HCT116 (cell line): Measurements from ENCODE around the gene DENND4B. TPM values are rescaled to one million over a fixed set of nuclear protein-coding genes. Genes with fewer than 3 reads are reported as not detected.
A peak's percentile ranks its signal among the peaks of the same experiment; 100 is the strongest.

Experiments used
- ATAC-seq: fragments of 200-7000 bp; cut with Tn5 transposase; 2 replicates; pipeline ENCODE4 v1.9.1; 2020; ENCODE audit warnings: mild to moderate bottlenecking, moderate library complexity
- BruUV-seq: library from RNA; stranded (reverse); fragments of 400-500 nt; replicated peaks from 2 replicates; lab custom pipeline; 2021; lab: Mats Ljungman, UMichigan
- CTCF ChIA-PET: fragments of 300-600 bp; sonication (Branson Sonifier 250); formaldehyde crosslinking; loops from one replicate; lab custom pipeline; 2021; ENCODE audit warnings: antibody characterized with exemption; lab: Charles Lee
- POLR2A ChIA-PET: fragments of 300-600, 350-600 bp; sonication (Branson Sonifier 250); formaldehyde crosslinking; loops from one replicate; lab custom pipeline; 2021; ENCODE audit warnings: antibody characterized with exemption; lab: Charles Lee
- RAD21 ChIA-PET, 2 experiments: fragments of 300-600 bp; sonication (Branson Sonifier 250); formaldehyde crosslinking; loops; one replicate each; lab custom pipeline; 2023; ENCODE audit warnings: low total read pairs in 2 of 2; ENCODE audit not compliant: uncharacterized antibody in 2 of 2, unreplicated experiment in 2 of 2, low non-redundant PET in 1 of 2; lab: Charles Lee
- DNase-seq: peaks from one replicate; pipeline ENCODE4 v3.0.0-alpha.2; 2010; ENCODE audit warnings: low read depth, low spot score
- H2AFZ ChIP-seq: fragments of 200-600 bp; shearing (Covaris generic), sonication (generic); 2 replicates; pipeline ENCODE4 v1.6.1; 2017; ENCODE audit warnings: low read depth, mixed run types, mixed read lengths, antibody characterized with exemption, low read length; ENCODE audit not compliant: poor library complexity, severe bottlenecking
- H3K27ac ChIP-seq: 2 replicates; pipeline ENCODE4 v1.5.1; 2012; ENCODE audit warnings: low read depth, low read length
- H3K27me3 ChIP-seq: fragments of 200-600 bp; sonication (generic); 2 replicates; pipeline ENCODE4 v1.6.1; 2016; ENCODE audit warnings: mixed run types, low read length, mixed read lengths; ENCODE audit not compliant: insufficient read depth
- H3K36me3 ChIP-seq, 2 experiments: fragments of 200-500 bp in 1 of 2; fragments of 200-600 bp in 1 of 2; sonication (Bioruptor generic) in 1 of 2; sonication (generic) in 1 of 2; 2 replicates each; pipeline versions ENCODE4 v1.5.1 to v1.6.1; 2014 to 2016; ENCODE audit warnings: low read length in 2 of 2, inconsistent platforms in 1 of 2, mixed read lengths in 1 of 2, mixed run types in 1 of 2; ENCODE audit not compliant: insufficient read depth in 2 of 2, control insufficient read depth in 1 of 2
- H3K4me1 ChIP-seq, 2 experiments: fragments of 200-600 bp in 1 of 2; sonication (generic) in 1 of 2; 2 replicates each; pipeline versions ENCODE4 v1.5.1 to v1.6.1; 2012 to 2017; ENCODE audit warnings: low read length in 2 of 2, inconsistent platforms in 1 of 2, mild to moderate bottlenecking in 1 of 2, mixed read lengths in 1 of 2, mixed run types in 1 of 2, moderate library complexity in 1 of 2; ENCODE audit not compliant: insufficient read depth in 2 of 2, control insufficient read depth in 1 of 2
- H3K4me2 ChIP-seq: fragments of 200-600 bp; sonication (generic); 2 replicates; pipeline ENCODE4 v1.6.1; 2017; ENCODE audit warnings: mixed run types, low read length, mixed read lengths
- H3K4me3 ChIP-seq, 2 experiments: fragments of 200-600 bp in 1 of 2; sonication (generic) in 1 of 2; replicated peaks in 1 of 2; 2 replicates each; pipeline ENCODE4 v1.5.1; 2011 to 2016; ENCODE audit warnings: low read length in 2 of 2, control low read depth in 1 of 2, low read depth in 1 of 2, mild to moderate bottlenecking in 1 of 2, mixed read lengths in 1 of 2, mixed run types in 1 of 2
- H3K79me2 ChIP-seq: fragments of 200-600 bp; sonication (generic); 2 replicates; pipeline ENCODE4 v1.6.1; 2017; ENCODE audit warnings: mild to moderate bottlenecking, mixed run types, low read length, moderate library complexity, mixed read lengths; ENCODE audit not compliant: insufficient read depth
- H3K9ac ChIP-seq: fragments of 200-600 bp; sonication (generic); 2 replicates; pipeline ENCODE4 v1.6.1; 2016; ENCODE audit warnings: low read length, mixed read lengths
- H3K9me2 ChIP-seq: fragments of 200-600 bp; sonication (generic), shearing (Covaris generic); 2 replicates; pipeline ENCODE4 v1.6.1; 2017; ENCODE audit warnings: mixed run types, mild to moderate bottlenecking, moderate library complexity; ENCODE audit not compliant: insufficient read depth
- H3K9me3 ChIP-seq, 2 experiments: fragments of 200-500 bp in 1 of 2; fragments of 200-600 bp in 1 of 2; sonication (Bioruptor generic) in 1 of 2; sonication (generic) in 1 of 2; 2 replicates each; pipeline ENCODE4 v1.6.1; 2014 to 2017; ENCODE audit warnings: low read length in 2 of 2, mixed read lengths in 2 of 2, inconsistent platforms in 1 of 2, low read depth in 1 of 2, mild to moderate bottlenecking in 1 of 2, mixed run types in 1 of 2, moderate library complexity in 1 of 2; ENCODE audit not compliant: control insufficient read depth in 1 of 2, insufficient read depth in 1 of 2
- H4K20me1 ChIP-seq: fragments of 200-600 bp; sonication (generic), shearing (Covaris generic); 2 replicates; pipeline ENCODE4 v1.6.1; 2017; ENCODE audit warnings: mixed run types, mild to moderate bottlenecking, moderate library complexity; ENCODE audit not compliant: insufficient read depth
- CEBPB ChIP-seq: IDR thresholded peaks from 2 replicates; pipeline ENCODE4 v1.6.1; 2012; ENCODE audit warnings: low read depth
- EGR1 ChIP-seq: IDR thresholded peaks from 2 replicates; pipeline ENCODE4 v1.6.1; 2012; ENCODE audit warnings: low read depth
- ELF1 ChIP-seq: IDR thresholded peaks from 2 replicates; pipeline ENCODE4 v1.6.1; 2012; ENCODE audit warnings: low read depth, borderline replicate concordance
- EZH2 ChIP-seq: fragments of 200-600 bp; sonication (generic); IDR thresholded peaks from 2 replicates; pipeline ENCODE4 v1.6.1; 2017; ENCODE audit warnings: antibody characterized with exemption, mixed run types
- POLR2AphosphoS5 ChIP-seq: IDR thresholded peaks from 2 replicates; pipeline ENCODE4 v1.6.1; 2011; ENCODE audit warnings: mild to moderate bottlenecking, low read depth, low read length, moderate library complexity
- SP1 ChIP-seq: IDR thresholded peaks from 2 replicates; pipeline ENCODE4 v1.6.1; 2012; ENCODE audit warnings: low read depth
- intact Hi-C: fragments of 100-400 bp; cut with micrococcal nuclease; formaldehyde crosslinking; loops from 2 replicates; pipeline ENCODE4 v1.10.0; 2022
- total RNA-seq: library from RNA; stranded (reverse); gene quantifications from one replicate; pipeline ENCODE4 v1.2.1, GENCODE V29; 2021; ENCODE audit not compliant: unreplicated experiment
- TF ChIP-seq, protein P1 (sequence below): IDR thresholded peaks from 2 replicates; pipeline ENCODE4 v1.6.1; 2012
- TF ChIP-seq, protein P2 (sequence below): IDR thresholded peaks from 2 replicates; pipeline ENCODE4 v1.6.1; 2012

Gene DENND4B
- total RNA-seq, 1 experiment from 2014 or later = 70.8 TPM

DNA sequence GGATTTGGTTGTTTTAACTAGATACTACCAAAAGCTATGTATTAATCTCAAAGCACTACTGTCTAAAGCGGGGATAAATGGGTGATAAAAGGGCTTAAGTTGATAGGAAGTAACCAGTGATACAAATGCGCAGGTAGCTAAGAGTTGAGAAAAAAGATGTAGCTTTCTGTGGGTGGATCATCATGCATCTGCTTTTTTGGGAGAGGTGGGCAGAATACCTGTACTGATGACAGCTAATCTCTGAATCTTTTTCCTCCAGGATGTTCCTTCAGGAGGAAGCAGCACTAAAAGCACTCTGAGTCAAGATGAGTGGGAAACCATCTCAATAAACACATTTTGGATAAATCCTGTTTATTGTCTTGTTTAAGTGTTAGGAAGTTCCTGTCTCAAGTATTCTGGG lies 45.3 kb upstream of the DENND4B start:
- TF ChIP-seq POLR2AphosphoS5 (0 out of 2 replicates have a peak, but pooled peaks have one; percentile 6), EZH2 (no peak)
- TF ChIP-seq, all 23 proteins: peak for 1
- Histone ChIP-seq H2AFZ (no peak overlapping the region), H3K27me3 (no peaks in the 10 kb centered on the region), H3K4me2 (peak overlapping the region; percentile 75), H3K27ac (peak overlapping the region; percentile 80; the same call in 1 of the 2 replicates), H4K20me1 (peaks cover 11% of the 10 kb centered on the region; the same call in 1 of the 2 replicates), H3K79me2 (peaks cover 24% of the 10 kb centered on the region), H3K9me3 (no peaks in the 10 kb centered on the region), H3K4me1 (peaks cover 3 to 28% of the 10 kb centered on the region in 2 experiments; a peak in 3 of 4 replicates), H3K9ac (peak overlapping the region; percentile 99), H3K4me3 (peak overlapping the region; percentile 89 to 96), H3K36me3 (peaks cover 15 to 31% of the 10 kb centered on the region in 2 experiments), H3K9me2 (no peaks in the 10 kb centered on the region)
- no TSS peak for BruUV-seq
- intact Hi-C loops = no loop called here
- CTCF ChIA-PET = no interaction called here
- RAD21 ChIA-PET = no interaction called here
- POLR2A ChIA-PET = interaction anchor here (2.2 to 3.2 kb wide), 2 partner anchors 25 to 29 kb away, joined by 18 to 24 read pairs; partner anchors contain the start of genes CREB3L4 and SLC39A1
- DNase-seq = no peak
- ATAC-seq = no peak

DNA sequence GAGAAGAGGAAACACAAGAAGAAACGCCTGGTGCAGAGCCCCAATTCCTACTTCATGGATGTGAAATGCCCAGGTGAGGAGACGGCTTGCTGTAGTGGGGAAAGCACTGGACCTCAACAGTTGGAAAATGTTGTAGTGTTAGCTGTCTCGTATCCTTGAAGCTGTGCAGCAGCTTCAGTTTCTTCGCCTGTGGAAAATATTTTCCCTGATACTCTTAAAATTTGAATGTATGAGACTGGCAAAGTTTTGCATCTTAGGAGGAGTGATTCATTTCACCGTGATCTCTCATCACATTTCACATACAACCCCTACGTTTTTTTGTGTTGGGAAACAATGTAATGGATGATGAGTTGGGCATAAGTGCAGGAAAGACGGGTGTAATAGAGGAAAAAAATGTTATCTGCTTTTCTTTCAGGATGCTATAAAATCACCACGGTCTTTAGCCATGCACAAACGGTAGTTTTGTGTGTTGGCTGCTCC lies 44.7 kb upstream of the DENND4B start:
- Histone ChIP-seq H4K20me1 (peaks cover 11% of the 10 kb centered on the region; the same call in 1 of the 2 replicates), H3K4me2 (peak overlapping the region; percentile 75), H3K4me3 (peak overlapping the region; percentile 89 to 96), H3K9me3 (no peaks in the 10 kb centered on the region), H2AFZ (no peak overlapping the region), H3K4me1 (peaks cover 7 to 34% of the 10 kb centered on the region in 2 experiments), H3K9me2 (no peaks in the 10 kb centered on the region), H3K36me3 (peaks cover 15 to 31% of the 10 kb centered on the region in 2 experiments), H3K27me3 (no peaks in the 10 kb centered on the region), H3K79me2 (peaks cover 24% of the 10 kb centered on the region), H3K27ac (peak overlapping the region; percentile 80), H3K9ac (peak overlapping the region; percentile 99)
- DNase-seq (no peak), ATAC-seq (no peak)
- ChIA-PET CTCF (interaction anchor here (1.3 kb wide), 1 partner anchor 14 kb away, joined by 3 read pairs; the partner anchor contains the start of gene JTB), RAD21 (no interaction called here), POLR2A (interaction anchor here (1.2 to 3.2 kb wide), 13 partner anchors 8 to 458 kb away, joined by 3 to 24 read pairs (median 8); partner anchors contain the start of genes CREB3L4, GATAD2B, ILF2 and S100A16)
- intact Hi-C loops = no loop called here
- BruUV-seq = TSS peak; percentile 82
- TF ChIP-seq SP1 (no peak), EGR1 (no peak), ELF1 (no peak), CEBPB (no peak)
- TF ChIP-seq, protein P1, sequence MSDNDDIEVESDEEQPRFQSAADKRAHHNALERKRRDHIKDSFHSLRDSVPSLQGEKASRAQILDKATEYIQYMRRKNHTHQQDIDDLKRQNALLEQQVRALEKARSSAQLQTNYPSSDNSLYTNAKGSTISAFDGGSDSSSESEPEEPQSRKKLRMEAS = no peak
- TF ChIP-seq, protein P2, sequence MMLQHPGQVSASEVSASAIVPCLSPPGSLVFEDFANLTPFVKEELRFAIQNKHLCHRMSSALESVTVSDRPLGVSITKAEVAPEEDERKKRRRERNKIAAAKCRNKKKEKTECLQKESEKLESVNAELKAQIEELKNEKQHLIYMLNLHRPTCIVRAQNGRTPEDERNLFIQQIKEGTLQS = no peak
